NCI-H526 (cell line): ENCODE results near the gene STK11IP.
A peak's percentile ranks its signal among the peaks of the same experiment; 100 is the strongest.

Source experiments
- DNase-seq, 2 experiments: peaks; one replicate each; lab custom pipeline; 2025; lab: John Stamatoyannopoulos, UW

STK11IP gene

DNA sequence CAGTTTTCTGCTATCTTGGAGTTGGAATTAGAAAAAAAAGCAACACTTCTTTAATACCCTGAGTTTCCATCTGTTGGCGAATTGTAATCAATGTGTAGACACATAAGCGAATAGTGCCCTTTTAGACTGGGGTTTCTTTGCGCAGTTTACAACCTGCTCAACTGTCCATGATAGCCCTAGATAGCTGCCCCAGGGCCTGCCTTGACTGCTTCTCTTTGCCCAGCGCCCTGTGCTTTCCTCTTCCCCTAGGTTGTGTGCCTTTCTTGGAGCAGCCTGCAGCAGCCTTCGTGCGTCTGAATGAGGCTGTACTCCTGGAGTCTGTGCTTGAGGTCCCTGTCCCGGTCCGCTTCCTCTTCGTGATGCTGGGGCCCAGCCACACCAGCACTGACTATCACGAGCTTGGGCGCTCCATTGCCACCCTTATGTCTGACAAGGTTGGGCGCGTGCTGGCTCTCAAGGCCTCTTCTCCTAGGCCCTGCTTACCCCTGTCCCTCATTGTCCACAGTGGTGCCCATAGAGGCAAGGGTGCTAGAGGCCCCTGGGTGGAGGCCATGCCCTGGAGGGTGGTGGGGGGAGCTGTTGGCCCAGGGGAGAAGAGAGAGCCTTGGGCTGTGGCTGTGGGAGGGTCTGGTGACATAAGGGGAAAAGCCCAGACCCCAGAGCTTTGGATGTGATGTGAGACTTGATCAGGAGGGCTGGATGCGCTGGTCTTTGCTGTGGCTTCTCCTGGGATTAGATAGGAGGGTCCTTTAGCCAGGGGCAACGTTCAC, 36.7 kb downstream of the STK11IP start:
- DNase-seq, result no peak

DNA sequence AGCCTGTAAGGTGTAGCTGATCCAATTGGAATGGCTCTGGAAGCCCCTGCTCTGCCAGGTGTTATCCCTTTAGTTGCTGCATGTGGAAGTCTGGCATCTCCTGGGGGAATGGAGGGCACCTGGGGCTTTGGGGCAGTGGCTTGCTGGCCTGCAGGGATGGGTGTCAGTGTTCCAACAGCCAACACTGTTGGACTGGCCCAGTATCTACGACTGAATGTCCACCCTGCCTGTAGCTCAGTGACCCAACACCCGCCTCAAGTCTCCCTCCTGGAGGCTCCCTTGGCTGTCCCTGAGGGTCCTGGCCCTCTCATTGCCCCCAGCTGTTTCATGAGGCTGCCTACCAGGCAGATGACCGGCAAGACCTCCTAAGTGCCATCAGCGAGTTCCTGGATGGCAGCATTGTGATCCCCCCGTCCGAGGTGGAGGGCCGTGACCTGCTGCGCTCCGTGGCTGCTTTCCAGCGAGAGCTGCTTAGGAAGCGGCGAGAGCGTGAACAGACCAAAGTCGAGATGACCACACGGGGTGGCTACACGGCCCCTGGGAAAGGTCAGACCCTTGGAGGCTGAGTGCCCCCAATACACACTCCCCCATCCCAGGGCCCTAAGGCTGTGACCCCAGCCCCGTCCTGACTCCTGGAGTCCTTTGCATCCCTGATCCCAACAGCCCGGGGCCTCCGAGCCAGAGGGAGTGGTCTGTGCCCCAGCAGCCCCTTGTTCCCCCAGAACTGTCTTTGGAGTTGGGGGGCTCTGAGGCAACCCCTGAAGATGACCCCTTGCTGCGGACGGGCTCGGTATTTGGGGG, 37.5 kb downstream of the STK11IP start:
- no peak for DNase-seq

DNA sequence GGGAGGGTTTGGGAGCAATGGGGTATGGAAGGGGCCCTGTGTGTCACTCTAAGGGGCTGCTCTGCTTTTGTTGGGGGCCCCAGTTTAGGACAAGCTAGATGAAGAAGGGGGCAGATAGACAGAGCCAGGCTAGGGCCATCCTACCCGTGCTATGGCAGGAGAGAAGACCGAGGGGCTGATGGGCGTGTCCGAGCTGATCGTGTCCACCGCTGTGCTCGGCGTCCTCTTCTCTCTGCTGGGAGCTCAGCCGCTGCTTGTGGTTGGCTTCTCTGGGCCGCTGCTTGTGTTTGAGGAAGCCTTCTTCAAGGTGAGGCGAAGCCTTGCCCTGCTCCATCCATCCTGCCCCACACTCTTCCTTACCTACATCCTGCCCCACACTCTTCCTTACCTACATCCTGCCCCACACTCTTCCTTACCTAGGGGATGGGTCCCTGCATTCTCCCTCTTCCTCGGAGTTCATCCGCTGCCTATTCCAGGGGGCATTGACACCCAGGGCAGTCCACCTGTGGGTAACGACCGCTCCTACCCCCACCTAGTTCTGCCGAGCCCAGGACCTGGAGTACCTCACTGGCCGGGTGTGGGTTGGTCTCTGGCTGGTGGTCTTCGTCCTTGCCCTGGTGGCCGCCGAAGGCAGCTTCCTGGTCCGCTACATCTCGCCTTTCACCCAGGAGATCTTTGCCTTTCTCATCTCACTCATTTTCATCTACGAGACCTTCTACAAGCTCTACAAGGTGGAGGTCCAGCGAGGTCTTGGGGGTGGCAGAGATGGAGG, 38.7 kb downstream of the STK11IP start:
- DNase-seq, result no peak

DNA sequence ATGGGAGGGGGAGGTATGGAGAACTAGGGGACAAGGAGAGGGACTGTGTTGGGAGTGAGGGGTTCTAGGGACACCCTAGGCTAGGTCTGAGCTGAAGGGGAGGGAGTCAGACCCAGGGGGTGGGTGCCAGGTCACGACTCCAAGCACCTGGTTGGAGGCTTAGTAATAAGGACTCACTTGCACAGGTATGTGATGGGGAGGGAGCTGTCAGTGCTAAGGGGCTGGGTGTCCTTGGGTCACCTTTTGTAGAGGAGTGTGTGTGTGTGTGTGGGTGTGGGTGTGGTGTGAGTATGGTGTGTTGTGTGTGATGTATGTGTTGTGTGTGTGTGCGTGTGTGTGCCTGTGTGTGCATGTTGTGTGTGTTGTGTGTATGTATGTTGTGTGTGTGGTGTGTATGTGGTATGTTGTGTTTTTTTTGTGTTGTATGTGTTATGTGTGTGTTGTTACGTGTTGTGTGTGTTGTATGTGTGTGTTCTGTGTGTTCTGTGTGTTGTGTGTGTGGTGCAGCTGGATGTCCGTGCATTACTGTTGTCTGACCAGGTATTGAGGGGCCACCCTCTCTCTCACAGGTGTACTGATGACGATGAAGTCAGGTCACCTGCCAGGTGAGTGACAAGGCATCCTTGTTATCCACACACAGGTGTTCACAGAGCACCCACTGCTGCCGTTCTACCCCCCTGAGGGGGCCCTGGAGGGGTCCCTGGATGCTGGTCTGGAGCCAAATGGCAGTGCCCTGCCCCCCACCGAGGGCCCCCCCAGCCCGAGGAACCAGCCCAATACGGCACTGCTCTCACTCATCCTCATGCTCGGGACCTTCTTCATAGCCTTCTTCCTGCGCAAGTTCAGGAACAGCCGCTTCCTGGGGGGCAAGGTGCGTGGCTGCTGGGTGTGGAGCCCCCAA, 39.5 kb downstream of the STK11IP start:
- DNase-seq, result no peak

DNA sequence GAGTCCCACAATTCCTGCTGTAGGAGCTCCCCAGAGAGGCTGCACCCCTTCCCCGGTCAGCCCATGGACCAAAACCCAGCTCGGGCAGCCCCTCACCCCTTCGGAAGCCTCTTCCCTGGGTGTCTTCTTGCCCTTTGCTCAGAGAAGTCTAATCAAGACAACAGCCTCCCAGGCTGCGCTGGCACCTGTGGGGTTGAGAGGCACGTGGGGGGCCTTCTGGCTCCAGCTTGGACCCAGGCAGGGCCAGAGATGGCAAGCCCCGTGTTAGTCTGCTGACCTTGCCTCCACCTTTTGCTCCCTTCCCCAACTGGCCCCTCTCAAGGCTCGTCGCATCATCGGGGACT, 40.2 kb downstream of the STK11IP start:
- no peak for DNase-seq

DNA sequence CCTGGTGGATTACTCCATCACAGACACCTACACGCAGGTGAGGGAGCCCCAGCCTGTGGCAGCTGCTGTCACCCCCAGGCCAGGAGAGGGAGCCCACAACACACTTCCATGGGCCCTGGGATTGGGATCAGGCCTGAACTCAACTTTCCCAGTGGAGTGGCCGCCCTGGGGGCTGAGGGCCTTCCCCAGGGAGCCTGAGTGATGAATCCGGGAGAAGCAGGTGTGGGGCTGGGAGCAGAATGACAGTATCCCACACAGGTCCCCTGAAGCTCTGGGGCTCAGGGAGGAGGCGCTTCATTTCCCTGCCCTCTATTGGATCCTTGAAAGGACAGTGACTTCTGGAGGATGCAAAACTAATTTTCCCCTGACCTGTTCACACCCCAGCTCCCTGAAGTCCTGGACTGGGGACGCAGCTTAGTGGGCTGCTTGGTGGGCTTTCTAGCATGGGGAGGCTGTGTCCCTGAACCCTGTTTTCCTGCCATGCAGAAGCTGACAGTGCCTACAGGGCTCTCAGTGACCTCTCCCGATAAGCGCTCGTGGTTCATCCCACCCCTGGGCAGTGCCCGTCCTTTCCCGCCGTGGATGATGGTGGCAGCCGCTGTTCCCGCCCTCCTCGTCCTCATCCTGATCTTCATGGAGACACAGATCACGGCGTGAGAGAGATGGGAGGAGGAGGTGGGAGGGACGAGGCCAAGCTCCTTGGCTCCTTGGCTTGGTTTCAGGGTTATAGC, 40.7 kb downstream of the STK11IP start:
- DNase-seq, result no peak

DNA sequence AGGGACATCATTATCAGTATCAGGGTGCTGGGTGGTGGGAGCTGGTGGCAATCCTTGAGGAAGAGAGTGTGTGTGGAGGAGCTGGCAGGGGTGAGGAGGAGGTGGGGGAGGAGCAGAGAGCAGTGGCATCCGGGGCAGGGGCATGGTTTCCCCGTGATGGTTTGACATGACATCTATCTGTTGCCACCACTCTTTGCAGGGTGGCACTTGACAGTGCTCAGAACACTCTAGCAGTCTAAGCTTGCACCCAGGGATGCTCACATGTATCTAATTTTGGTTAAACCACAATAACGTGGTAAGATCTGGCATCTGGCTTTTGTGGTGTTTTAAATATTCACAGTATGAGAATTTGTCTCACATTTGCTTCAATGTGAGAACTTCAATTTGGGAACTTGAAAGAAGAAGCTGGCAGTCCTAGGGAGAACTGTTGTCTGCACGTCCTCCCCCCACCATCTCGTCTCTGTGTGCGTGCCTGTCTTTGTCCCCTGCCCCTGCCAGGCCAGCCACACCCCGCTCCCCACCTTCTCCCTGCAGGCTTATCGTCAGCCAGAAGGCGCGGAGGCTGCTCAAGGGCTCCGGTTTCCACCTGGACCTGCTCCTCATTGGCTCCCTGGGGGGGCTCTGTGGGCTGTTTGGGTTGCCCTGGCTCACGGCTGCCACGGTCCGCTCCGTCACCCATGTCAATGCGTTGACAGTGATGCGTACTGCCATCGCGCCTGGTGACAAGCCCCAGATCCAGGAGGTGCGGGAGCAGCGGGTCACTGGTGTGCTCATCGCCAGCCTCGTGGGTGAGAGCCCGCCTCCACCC, 41.5 kb downstream of the STK11IP start:
- no peak for DNase-seq

DNA sequence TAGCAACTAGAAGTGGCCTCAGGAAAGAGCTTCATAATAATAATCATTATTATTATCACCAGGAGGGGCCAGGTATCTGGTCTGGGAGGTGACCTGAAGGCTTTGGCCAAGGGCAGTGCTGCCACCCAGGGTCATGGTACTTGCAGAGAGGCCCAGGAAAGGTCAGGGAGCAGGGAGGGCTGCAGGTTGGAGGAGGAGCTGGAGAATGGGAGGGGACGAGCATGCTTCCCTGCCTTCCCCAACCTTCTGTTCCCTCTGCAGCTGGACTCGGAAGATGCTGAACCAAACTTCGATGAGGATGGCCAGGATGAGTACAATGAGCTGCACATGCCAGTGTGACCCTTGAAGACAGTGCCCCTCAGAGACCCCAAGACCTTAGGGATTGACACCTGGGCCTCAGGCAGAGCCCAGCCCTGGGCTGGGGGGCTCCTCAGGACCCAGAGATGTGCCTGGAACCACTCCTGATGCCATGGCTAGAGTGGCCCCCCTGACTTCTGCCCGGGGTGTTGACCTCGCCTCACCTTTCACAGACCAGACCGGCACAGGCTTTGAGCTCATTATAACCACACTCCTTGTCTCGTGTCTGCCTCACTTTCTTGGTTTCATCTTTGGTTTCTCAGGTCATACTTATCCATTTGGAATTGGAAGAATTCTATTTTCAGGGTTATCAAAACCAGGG, 43.9 kb downstream of the STK11IP start:
- DNase-seq, result no peak

DNA sequence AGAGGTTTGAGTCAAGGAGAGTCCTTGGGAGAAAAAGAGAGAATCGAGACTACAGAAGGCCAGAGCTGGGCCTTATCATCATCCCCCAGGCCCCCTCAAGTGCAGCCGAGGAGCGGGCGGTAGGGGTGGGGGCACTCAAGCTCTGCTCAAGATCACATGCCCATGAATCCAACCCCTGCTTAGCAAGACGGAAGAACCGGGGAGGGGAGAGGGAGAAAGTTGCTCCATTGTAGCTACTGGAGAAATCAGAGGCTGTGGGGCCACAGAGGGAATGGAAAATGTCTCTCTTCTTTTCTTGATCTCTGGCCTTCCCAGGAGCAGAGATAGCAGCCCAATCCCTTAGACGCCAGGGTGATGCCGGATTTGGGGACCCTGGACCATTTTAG, 44.4 kb downstream of the STK11IP start:
- DNase-seq, result no peak

DNA sequence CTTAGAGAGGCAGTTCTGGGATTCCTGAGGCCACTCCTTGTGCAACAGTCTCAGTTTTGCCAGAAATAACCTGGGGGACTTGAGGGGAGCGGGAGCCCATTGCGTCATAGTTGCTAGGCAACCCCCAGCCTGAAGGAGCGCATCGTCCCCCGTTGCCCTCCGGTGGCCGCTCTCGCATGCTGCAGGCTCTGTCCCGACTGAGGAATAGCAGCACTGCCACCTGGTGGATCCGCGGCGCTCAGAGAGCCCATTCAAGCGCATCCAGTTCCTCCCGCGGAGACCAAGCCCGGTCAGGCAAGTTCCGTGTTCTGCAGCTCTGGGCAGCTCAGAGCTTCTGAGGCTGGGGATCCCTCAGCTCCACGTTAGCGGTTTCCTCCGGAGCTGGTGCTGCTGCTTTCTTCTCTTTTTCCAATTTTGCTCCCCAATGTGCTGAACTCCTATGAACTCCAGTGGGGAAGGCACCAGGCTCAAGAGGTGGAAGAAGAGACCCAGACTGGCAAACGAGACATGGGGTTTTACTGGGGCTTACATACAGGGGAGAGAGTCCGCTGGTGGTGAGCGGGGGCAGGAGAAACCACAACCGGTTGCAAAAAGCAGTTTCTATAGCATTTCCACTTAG, 44.9 kb downstream of the STK11IP start:
- DNase-seq, result peak; percentile 85 to 96

DNA sequence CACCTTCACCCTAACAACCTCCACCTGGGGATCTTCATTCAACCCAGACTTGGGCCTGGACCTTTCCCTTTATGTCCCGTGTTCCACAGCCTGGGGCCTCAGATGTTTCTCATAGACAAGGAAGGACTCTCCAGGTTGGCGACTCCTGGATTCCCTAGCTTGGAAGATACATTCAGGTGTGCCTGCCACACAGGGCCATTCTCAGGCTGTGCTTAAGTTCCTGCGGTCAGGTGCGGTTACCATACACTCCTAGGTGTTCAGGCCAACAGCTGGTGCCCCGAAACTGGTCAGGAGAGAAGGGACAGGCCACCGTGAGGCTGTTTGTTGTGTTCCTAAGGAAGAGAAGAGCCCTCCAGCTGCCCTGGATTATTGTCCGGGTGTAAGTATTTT, 45.4 kb downstream of the STK11IP start:
- no peak for DNase-seq

DNA sequence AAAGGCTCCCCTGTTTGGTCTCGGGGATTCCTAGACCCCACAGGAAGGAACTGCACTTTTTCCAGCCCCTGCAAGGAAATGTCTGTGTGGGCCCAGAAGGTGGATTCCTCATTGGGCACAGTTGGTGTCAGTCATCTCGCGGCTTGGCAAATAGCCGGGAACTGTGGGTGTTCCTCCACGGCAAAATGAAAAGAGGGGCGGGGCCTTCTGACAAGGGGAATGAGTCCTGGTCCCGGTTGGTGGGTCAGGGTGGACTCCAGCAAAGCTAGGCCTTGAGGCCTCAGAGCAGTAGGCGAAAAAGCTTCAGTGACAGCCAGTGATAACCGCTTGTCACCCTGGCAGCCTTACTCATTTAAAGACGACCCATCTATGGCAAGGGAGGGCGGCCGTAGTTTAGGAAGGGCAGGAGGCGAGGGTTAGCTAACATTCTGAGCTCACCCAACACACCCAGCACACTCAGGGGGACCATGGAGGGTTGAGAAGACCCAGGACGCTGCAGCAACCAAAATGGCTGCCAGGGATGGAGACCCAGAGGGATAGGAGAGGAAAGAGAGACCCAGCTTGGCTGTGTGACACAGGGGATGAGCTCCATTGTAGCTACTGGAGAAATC, 46.2 kb downstream of the STK11IP start:
- peak in 1 of 2 experiments; percentile 13 for DNase-seq

DNA sequence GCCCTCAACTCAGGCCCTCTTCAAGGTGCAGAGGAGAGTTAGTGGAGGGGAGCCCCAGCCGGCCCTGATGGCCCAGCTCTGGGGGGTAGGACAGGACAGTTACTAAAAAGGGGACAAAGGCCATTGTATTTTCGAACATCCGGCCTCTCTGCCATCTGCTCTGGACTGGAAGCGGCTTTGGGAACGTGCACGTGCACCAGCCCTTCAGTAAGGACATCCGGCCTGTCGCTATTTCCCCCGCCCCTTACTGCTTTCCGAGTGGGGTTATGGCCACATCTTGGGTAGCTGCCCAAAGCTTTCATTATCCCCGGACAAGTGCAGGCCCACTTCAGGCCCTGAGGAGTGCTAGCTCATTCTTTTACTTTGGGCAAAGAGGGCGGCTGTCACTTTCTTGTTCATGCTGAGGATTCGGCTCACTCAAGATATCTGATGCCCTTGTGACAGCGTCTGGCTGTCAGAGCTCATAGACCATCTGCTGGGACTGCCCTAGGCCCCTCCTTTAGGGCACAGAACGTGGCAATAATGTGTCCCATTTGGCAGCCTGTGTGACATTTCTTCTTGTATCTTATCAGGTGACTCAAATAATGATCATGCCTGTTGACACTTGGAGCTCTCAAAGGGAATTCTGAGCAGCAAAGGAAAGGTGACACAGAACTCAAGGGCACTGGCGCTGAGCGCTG, 47.3 kb downstream of the STK11IP start:
- no peak for DNase-seq

DNA sequence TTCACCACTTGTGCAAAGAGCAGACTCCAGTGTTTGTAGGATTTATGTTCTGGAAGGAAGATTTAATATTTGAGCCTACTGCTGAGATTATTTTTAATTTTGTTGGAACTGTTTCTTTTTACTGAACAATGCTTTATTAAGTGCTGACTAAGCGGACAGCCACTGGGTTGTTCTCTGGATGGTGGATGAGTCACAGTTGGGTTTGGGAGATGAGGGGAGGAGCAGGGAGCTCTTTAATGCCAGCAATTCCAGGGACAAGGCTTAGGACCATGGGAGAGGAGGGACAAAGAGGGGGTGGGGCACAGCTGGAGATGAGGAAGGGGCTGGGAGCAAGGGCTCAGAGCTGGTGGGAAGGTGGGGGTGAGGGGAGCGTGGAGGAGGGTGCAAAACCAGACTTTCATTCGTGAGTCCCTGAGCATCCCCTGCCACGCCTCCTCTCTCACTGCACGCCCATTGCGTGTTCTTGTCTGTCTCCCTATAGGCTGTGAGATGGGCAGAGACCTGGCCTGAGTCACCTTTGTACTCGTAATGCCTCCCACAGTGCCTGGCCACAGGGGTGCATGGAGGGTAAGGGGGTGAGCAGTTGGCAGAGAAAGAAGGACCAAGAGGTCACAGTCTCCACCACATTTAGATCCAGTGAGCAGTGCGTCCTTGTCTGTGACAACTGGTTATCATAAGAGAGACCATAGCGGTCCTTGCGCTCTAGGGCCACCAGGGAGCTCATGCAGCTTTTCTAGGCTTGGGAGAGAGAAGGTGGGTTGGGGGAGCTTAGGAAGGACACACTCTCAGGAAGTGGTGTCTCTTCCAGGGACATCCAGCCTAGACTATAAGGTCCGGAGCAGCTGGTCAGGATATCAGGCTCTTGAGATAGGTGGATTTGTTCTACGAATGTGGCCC, 48.2 kb downstream of the STK11IP start:
- DNase-seq, result no peak

DNA sequence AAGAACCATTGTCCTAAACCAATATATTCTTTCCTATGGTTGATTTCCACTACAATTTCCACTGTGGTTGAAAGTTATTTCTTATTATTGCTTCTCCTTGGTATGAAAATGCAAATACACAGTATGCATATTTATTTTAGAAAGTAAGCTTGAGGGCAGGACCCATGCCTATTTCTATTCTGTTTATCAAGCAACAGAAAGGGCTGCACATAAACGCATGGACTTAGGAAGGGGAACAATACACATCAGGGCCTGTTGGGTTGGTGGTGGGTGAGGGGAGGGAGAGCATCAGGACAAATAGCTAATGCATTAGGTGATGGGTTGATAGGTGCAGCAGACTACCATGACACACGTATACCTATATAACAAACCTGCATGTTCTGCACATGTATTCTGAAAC, 50.5 kb downstream of the STK11IP start:
- DNase-seq, result no peak

DNA sequence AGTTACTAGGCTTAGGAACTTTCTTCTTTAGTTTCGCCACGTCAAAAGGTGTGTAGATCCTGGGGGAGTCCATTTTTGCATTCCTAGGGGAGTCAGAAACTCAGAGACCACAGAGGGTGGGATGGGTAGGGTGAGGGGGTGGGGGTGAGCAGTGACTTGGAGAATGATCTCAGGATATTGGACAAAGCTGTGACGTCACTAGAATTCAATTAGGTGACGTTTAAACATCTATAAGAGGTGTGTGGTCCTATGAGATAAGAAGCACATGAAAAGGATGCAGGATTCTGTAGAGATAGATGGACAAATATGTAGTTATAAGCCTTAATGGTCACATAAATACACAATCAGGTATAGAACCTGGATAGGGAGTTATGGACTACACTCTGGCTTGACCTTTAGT, 51.3 kb downstream of the STK11IP start:
- no peak for DNase-seq
